HG03045 (cell line): Measurements from ENCODE around the gene TRAF3IP3.
A peak's percentile ranks its signal among the peaks of the same experiment; 100 is the strongest.

ENCODE experiments used
- ATAC-seq: cut with Tn5 transposase; IDR thresholded peaks from one replicate; pipeline ENCODE4 v1.9.1; 2021; ENCODE audit warnings: mild to moderate bottlenecking, moderate library complexity; ENCODE audit not compliant: unreplicated experiment

The TRAF3IP3 gene

GRCh38 chr1:209766051-209766450 is 10.2 kb downstream of the TRAF3IP3 start:
- ATAC-seq = no peak

- no peak for ATAC-seq
Measured at GRCh38 chr1:209767096-209767495, 11.2 kb downstream of the TRAF3IP3 start.

GRCh38 chr1:209767706-209768105 is 11.9 kb downstream of the TRAF3IP3 start:
- ATAC-seq = no peak

- ATAC-seq = peak; percentile 93
Measured at GRCh38 chr1:209768354-209768774, 12.5 kb downstream of the TRAF3IP3 start.

- ATAC-seq = peak; percentile 64
Measured at GRCh38 chr1:209769171-209769904, 13.5 kb downstream of the TRAF3IP3 start.

GRCh38 chr1:209769971-209770370 is 14.1 kb downstream of the TRAF3IP3 start:
- ATAC-seq = no peak

GRCh38 chr1:209770636-209771415 is 15.0 kb downstream of the TRAF3IP3 start:
- ATAC-seq = no peak

- ATAC-seq = no peak
Measured at GRCh38 chr1:209772126-209772525, 16.3 kb downstream of the TRAF3IP3 start.

GRCh38 chr1:209774592-209774991 is 18.7 kb downstream of the TRAF3IP3 start:
- ATAC-seq = no peak

- ATAC-seq = no peak
Measured at GRCh38 chr1:209775678-209776077, 19.8 kb downstream of the TRAF3IP3 start.

GRCh38 chr1:209777587-209777986 is 21.7 kb downstream of the TRAF3IP3 start:
- ATAC-seq = no peak

- no peak for ATAC-seq
Measured at GRCh38 chr1:209778102-209778501, 22.2 kb downstream of the TRAF3IP3 start.

GRCh38 chr1:209780268-209780667 is 24.4 kb downstream of the TRAF3IP3 start:
- no peak for ATAC-seq

- ATAC-seq = no peak
Measured at GRCh38 chr1:209783386-209783785, 27.5 kb downstream of the TRAF3IP3 start.

GRCh38 chr1:209784265-209785169 is 28.7 kb downstream of the TRAF3IP3 start, which contains the start of gene C1orf74:
C1orf74 (minus strand) TSS chr1:209784559; CDS start chr1:209783634, 925 bp downstream.
- peak; percentile 99 for ATAC-seq

- no peak for ATAC-seq
Measured at GRCh38 chr1:209785592-209785991, 29.7 kb downstream of the TRAF3IP3 start.

- no peak for ATAC-seq
Measured at GRCh38 chr1:209786146-209786545, 30.3 kb downstream of the TRAF3IP3 start.

GRCh38 chr1:209787551-209787950 is 31.7 kb downstream of the TRAF3IP3 start:
- ATAC-seq = no peak

- no peak for ATAC-seq
Measured at GRCh38 chr1:209789245-209789644, 33.4 kb downstream of the TRAF3IP3 start.

GRCh38 chr1:209790286-209791193 is 34.7 kb downstream of the TRAF3IP3 start:
- ATAC-seq = no peak
